NCI-H2171 (cell line): Measurements from ENCODE around the gene SC5D.

ENCODE experiments used
- DNase-seq: peaks from one replicate; lab custom pipeline; 2025; lab: John Stamatoyannopoulos, UW

Gene SC5D

GRCh38 chr11:121328967-121329679 is 36.6 kb downstream of the SC5D start:
- no peak for DNase-seq

- DNase-seq, result no peak
Measured at GRCh38 chr11:121329781-121330395, 37.3 kb downstream of the SC5D start.

GRCh38 chr11:121330614-121331435 is 38.3 kb downstream of the SC5D start:
- no peak for DNase-seq

GRCh38 chr11:121334973-121335710 is 42.6 kb downstream of the SC5D start:
- DNase-seq, result no peak

- no peak for DNase-seq
Measured at GRCh38 chr11:121336279-121336937, 43.8 kb downstream of the SC5D start.

- no peak for DNase-seq
Measured at GRCh38 chr11:121337078-121337477, 44.5 kb downstream of the SC5D start.

- DNase-seq, result no peak
Measured at GRCh38 chr11:121337740-121338272, 45.2 kb downstream of the SC5D start.

- no peak for DNase-seq
Measured at GRCh38 chr11:121338536-121338935, 46.0 kb downstream of the SC5D start.

GRCh38 chr11:121340032-121340580 is 47.5 kb downstream of the SC5D start:
- DNase-seq, result no peak

GRCh38 chr11:121341609-121342008 is 49.0 kb downstream of the SC5D start:
- no peak for DNase-seq

GRCh38 chr11:121344824-121345223 is 52.3 kb downstream of the SC5D start:
- no peak for DNase-seq

- no peak for DNase-seq
Measured at GRCh38 chr11:121347094-121347493, 54.5 kb downstream of the SC5D start.

- no peak for DNase-seq
Measured at GRCh38 chr11:121347813-121348212, 55.2 kb downstream of the SC5D start.

GRCh38 chr11:121348220-121348875 is 55.8 kb downstream of the SC5D start:
- DNase-seq, result no peak

- DNase-seq, result no peak
Measured at GRCh38 chr11:121349790-121350189, 57.2 kb downstream of the SC5D start.

- no peak for DNase-seq
Measured at GRCh38 chr11:121350314-121351082, 57.9 kb downstream of the SC5D start.

GRCh38 chr11:121351083-121351630 is 58.6 kb downstream of the SC5D start:
- DNase-seq, result no peak

- DNase-seq, result no peak
Measured at GRCh38 chr11:121352251-121352891, 59.8 kb downstream of the SC5D start.

GRCh38 chr11:121354192-121354591 is 61.6 kb downstream of the SC5D start:
- DNase-seq, result no peak
